ENCODE results near the gene PNMA5. TPM values are rescaled to one million over a fixed set of nuclear protein-coding genes. Genes with fewer than 3 reads are reported as not detected.
"Not testable (repeated sequence)": the region's sequence is repeated elsewhere in the genome, so short reads cannot be mapped to it uniquely, and the experiment has no call there.

PNMA5 gene
- total RNA-seq = not detected
- long read RNA-seq = 0 reads

- intact Hi-C loops (cut with DNase I) = no loop called here
- DNase-seq (ENCODE audit: low spot score) = no peak
Observed at GRCh38 chrX:152993933-152994332, at the start of gene PNMA5. PNMA5 (minus strand) TSS chrX:152994116; CDS start chrX:152991598, 2,518 bp downstream.

GRCh38 chrX:153032397-153033118 lies 38.6 kb upstream of the PNMA5 start:
- DNase-seq (ENCODE audit: low spot score) = peak; percentile 89
- intact Hi-C loops (cut with DNase I) = loop anchor here (5.0 kb wide), 1 partner anchor 475 kb away; no protein-coding TSS in a partner anchor

- no peak for DNase-seq (ENCODE audit: low spot score)
- intact Hi-C loops (cut with DNase I) = loop anchor here (5.0 kb wide), 1 partner anchor 476 kb away; no protein-coding TSS in a partner anchor
Observed at GRCh38 chrX:153030801-153031200, 36.9 kb upstream of the PNMA5 start.

GRCh38 chrX:153029875-153030274 lies 36.0 kb upstream of the PNMA5 start:
- DNase-seq (ENCODE audit: low spot score) = no peak
- intact Hi-C loops (cut with DNase I) = loop anchor here (5.0 kb wide), 1 partner anchor 477 kb away; no protein-coding TSS in a partner anchor

GRCh38 chrX:153029162-153029561 lies 35.2 kb upstream of the PNMA5 start:
- intact Hi-C loops (cut with DNase I) = no loop called here
- no peak for DNase-seq (ENCODE audit: low spot score)

- DNase-seq (ENCODE audit: low spot score); intact Hi-C loops (cut with DNase I): not testable (repeated sequence)
Observed at GRCh38 chrX:153028487-153028886, 34.6 kb upstream of the PNMA5 start.

- intact Hi-C loops (cut with DNase I); DNase-seq (ENCODE audit: low spot score): not testable (repeated sequence)
Observed at GRCh38 chrX:153026501-153026900, 32.6 kb upstream of the PNMA5 start.

- intact Hi-C loops (cut with DNase I) = no loop called here
- DNase-seq (ENCODE audit: low spot score) = no peak
Observed at GRCh38 chrX:153019166-153019565, 25.2 kb upstream of the PNMA5 start.

GRCh38 chrX:153017174-153017573 lies 23.3 kb upstream of the PNMA5 start:
- intact Hi-C loops (cut with DNase I); DNase-seq (ENCODE audit: low spot score): not testable (repeated sequence)

GRCh38 chrX:153004780-153005179 lies 10.9 kb upstream of the PNMA5 start:
- DNase-seq (ENCODE audit: low spot score) = no peak
- intact Hi-C loops (cut with DNase I) = no loop called here

- intact Hi-C loops (cut with DNase I) = no loop called here
- no peak for DNase-seq (ENCODE audit: low spot score)
Observed at GRCh38 chrX:153003981-153004380, 10.1 kb upstream of the PNMA5 start.

- intact Hi-C loops (cut with DNase I) = not testable (repeated sequence)
Observed at GRCh38 chrX:153002182-153002581, 8.3 kb upstream of the PNMA5 start.

GRCh38 chrX:152997337-152997736 lies 3.4 kb upstream of the PNMA5 start:
- intact Hi-C loops (cut with DNase I) = no loop called here
- no peak for DNase-seq (ENCODE audit: low spot score)

More at GRCh38 chrX:153002182-153002581, 8.3 kb upstream of the PNMA5 start:
- not testable (repeated sequence) for DNase-seq (ENCODE audit: low spot score)

- DNase-seq (ENCODE audit: low spot score) = no peak
- intact Hi-C loops (cut with DNase I) = no loop called here
Observed at GRCh38 chrX:152992115-152992514, 1.8 kb downstream of the PNMA5 start.

- DNase-seq (ENCODE audit: low spot score) = no peak
- intact Hi-C loops (cut with DNase I) = no loop called here
Observed at GRCh38 chrX:152991123-152991522, 2.8 kb downstream of the PNMA5 start.

- no peak for DNase-seq (ENCODE audit: low spot score)
- intact Hi-C loops (cut with DNase I) = no loop called here
Observed at GRCh38 chrX:152989292-152989658, 4.6 kb downstream of the PNMA5 start.

- intact Hi-C loops (cut with DNase I) = no loop called here
- no peak for DNase-seq (ENCODE audit: low spot score)
Observed at GRCh38 chrX:152988536-152989291, 5.2 kb downstream of the PNMA5 start.

- no peak for DNase-seq (ENCODE audit: low spot score)
- intact Hi-C loops (cut with DNase I) = no loop called here
Observed at GRCh38 chrX:152987801-152988200, 6.1 kb downstream of the PNMA5 start.

- intact Hi-C loops (cut with DNase I); DNase-seq (ENCODE audit: low spot score): not testable (repeated sequence)
Observed at GRCh38 chrX:152987156-152987555, 6.8 kb downstream of the PNMA5 start.

- intact Hi-C loops (cut with DNase I); DNase-seq (ENCODE audit: low spot score): not testable (repeated sequence)
Observed at GRCh38 chrX:152985383-152985782, 8.5 kb downstream of the PNMA5 start.

GRCh38 chrX:152968193-152968592 lies 25.7 kb downstream of the PNMA5 start:
- intact Hi-C loops (cut with DNase I) = no loop called here
- DNase-seq (ENCODE audit: low spot score) = peak; percentile 31

All from cardiac septum (tissue), 1 donor.